ENCODE results near the gene KBTBD12.
"Not testable (repeated sequence)": the region's sequence is repeated elsewhere in the genome, so short reads cannot be mapped to it uniquely, and the experiment has no call there.

KBTBD12 gene

DNA sequence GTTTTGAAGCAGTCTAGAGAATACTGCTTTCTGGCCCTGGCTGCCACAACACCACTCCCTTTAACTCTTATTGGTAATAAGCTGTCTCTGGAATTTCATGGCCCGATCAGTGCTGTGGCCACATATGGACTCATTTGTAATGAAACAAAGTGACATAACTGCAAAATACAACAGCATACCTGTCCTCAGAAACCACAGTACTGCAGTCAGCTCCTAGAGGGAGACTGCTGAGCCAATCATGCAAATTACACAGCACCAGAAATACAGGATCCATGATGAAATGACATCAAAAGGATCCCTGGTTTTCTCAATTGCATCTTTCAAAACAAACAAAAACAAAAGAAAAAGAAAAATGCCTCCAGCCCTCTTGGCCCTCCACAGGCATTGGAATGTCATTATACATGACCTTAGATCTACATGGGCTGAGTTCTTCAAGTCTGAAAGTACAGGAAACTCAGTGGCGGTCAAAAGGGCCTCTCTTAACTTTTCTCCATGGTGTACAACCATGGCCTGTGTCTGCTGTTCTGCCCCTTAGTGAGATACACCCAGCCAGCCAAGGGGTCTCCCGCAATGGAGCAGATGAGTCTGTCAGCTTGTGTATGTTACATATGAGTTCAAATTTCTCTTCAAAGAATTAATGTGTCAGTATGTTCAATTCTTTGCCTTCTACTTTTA lies 24.9 kb upstream of the KBTBD12 start:
- Histone ChIP-seq H3K4me3 (ENCODE audit: insufficient read length, low read depth) (no peak overlapping the region), H3K36me3 (ENCODE audit: insufficient read depth, insufficient read length, low read length) (no peaks in the 10 kb centered on the region), H3K27me3 (ENCODE audit: insufficient read depth, insufficient read length) (no peaks in the 10 kb centered on the region), H3K9ac (ENCODE audit: insufficient read length, low read depth) (no peak overlapping the region), H3K9me3 (ENCODE audit: insufficient read depth, low read length) (peaks cover 29% of the 10 kb centered on the region; the same call in 1 of the 2 replicates), H3K4me1 (ENCODE audit: insufficient read depth, insufficient read length) (no peaks in the 10 kb centered on the region)
- no peak for DNase-seq (ENCODE audit: low read depth, low spot score)
- TF ChIP-seq SUZ12 (IDR thresholded peaks at IDR 0.05; ENCODE audit: extremely low read depth, insufficient read depth, insufficient read length) = no peak
- no peak for TF ChIP-seq YY1 (IDR thresholded peaks at IDR 0.05; ENCODE audit: insufficient read depth, insufficient read length)
- TF ChIP-seq ZNF274 (IDR thresholded peaks at IDR 0.05; ENCODE audit: low read depth, low read length) = no peak

DNA sequence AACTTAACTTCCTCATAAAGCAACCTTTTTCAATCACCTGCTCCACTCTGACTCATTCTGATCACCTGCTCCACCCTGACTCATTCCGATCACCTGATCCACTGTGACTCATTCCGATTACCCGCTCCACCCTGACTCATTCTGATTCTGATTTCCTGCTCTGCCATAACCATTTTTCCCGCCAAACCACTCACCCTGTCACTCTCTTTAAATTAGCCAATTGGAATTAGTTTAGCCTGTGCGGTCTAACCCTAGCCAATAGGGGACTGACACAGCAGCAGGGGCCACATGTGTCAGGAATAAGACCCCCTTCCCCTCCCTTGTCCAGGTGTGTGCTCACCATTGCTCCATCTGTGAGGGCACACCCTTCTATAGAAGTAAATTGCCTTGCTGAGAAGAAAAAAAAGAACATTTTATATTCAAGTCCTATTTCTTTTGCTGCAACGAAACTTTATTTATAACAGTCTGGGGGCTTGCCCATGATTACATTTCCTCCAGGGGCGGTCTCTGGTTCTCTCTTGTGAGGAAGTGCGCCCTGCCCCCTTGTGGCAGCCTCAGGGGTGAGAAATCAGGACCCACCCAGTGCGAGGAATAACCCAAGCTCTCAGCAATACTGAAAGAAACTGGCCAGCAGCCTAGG lies 24.3 kb upstream of the KBTBD12 start:
- not testable (repeated sequence) for H3K4me3 ChIP-seq (ENCODE audit: insufficient read length, low read depth); H3K27me3 ChIP-seq (ENCODE audit: insufficient read depth, insufficient read length); H3K36me3 ChIP-seq (ENCODE audit: insufficient read depth, insufficient read length, low read length); H3K4me1 ChIP-seq (ENCODE audit: insufficient read depth, insufficient read length); DNase-seq (ENCODE audit: low read depth, low spot score); H3K9ac ChIP-seq (ENCODE audit: insufficient read length, low read depth)
- peaks cover 29% of the 10 kb centered on the region; the same call in 1 of the 2 replicates for H3K9me3 ChIP-seq (ENCODE audit: insufficient read depth, low read length)

DNA sequence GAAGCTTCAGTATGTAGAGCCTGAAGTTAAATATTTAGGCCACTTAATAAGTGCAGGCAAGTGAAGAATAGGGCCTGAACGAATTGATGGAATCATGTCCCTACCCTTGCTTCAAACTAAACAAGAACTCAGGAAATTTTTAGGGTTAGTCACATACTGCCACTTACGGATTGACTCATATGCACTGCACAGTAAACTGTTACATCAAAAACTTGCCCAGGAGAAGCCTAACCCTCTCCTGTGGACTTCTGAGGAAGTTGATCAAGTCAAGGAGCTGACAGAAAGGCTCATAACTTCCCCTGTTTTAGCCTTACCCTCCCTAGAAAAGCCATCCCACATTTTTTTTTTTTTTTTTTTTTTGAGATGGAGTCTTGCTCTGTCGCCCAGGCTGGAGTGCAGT lies 20.6 kb upstream of the KBTBD12 start:
- peaks cover 23% of the 10 kb centered on the region; the same call in 1 of the 2 replicates for H3K9me3 ChIP-seq (ENCODE audit: insufficient read depth, low read length)
- H3K27me3 ChIP-seq (ENCODE audit: insufficient read depth, insufficient read length) = no peaks in the 10 kb centered on the region
- no peaks in the 10 kb centered on the region for H3K36me3 ChIP-seq (ENCODE audit: insufficient read depth, insufficient read length, low read length)
- no peak for DNase-seq (ENCODE audit: low read depth, low spot score)
- H3K4me1 ChIP-seq (ENCODE audit: insufficient read depth, insufficient read length) = peaks cover 2% of the 10 kb centered on the region
- H3K4me3 ChIP-seq (ENCODE audit: insufficient read length, low read depth) = no peak overlapping the region
- no peak overlapping the region for H3K9ac ChIP-seq (ENCODE audit: insufficient read length, low read depth)
- TF ChIP-seq SUZ12 (IDR thresholded peaks at IDR 0.05; ENCODE audit: extremely low read depth, insufficient read depth, insufficient read length) = no peak
- TF ChIP-seq ZNF274 (IDR thresholded peaks at IDR 0.05; ENCODE audit: low read depth, low read length) = no peak
- no peak for TF ChIP-seq YY1 (IDR thresholded peaks at IDR 0.05; ENCODE audit: insufficient read depth, insufficient read length)

DNA sequence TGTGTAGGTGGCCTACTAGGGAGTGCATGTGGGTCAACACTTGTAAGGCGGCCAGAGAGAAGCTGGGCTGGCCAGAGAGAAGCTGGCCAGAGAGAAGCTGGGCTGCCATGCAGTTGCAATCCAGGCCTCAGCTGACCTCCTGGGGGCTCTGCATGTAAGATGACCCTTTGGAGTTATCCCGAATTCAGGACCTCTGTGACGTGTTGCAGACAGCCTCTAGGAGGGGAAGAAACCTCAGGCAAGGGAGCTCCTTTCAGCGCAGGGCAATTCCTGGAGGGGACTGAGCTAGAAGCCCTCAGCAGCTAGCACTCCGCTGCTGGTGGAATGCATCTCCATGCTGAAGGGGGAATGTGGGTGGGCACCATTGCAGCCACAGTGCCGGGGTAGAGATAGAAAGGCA lies 15.8 kb upstream of the KBTBD12 start:
- H3K4me3 ChIP-seq (ENCODE audit: insufficient read length, low read depth) = no peak overlapping the region
- no peak for TF ChIP-seq ZNF274 (IDR thresholded peaks at IDR 0.05; ENCODE audit: low read depth, low read length)
- no peak for TF ChIP-seq SUZ12 (IDR thresholded peaks at IDR 0.05; ENCODE audit: extremely low read depth, insufficient read depth, insufficient read length)
- no peak for TF ChIP-seq YY1 (IDR thresholded peaks at IDR 0.05; ENCODE audit: insufficient read depth, insufficient read length)
- H3K9ac ChIP-seq (ENCODE audit: insufficient read length, low read depth) = no peak overlapping the region
- DNase-seq (ENCODE audit: low read depth, low spot score) = no peak
- no peaks in the 10 kb centered on the region for H3K36me3 ChIP-seq (ENCODE audit: insufficient read depth, insufficient read length, low read length)
- H3K27me3 ChIP-seq (ENCODE audit: insufficient read depth, insufficient read length) = no peaks in the 10 kb centered on the region
- no peaks in the 10 kb centered on the region for H3K9me3 ChIP-seq (ENCODE audit: insufficient read depth, low read length)
- H3K4me1 ChIP-seq (ENCODE audit: insufficient read depth, insufficient read length) = peaks cover 2% of the 10 kb centered on the region

DNA sequence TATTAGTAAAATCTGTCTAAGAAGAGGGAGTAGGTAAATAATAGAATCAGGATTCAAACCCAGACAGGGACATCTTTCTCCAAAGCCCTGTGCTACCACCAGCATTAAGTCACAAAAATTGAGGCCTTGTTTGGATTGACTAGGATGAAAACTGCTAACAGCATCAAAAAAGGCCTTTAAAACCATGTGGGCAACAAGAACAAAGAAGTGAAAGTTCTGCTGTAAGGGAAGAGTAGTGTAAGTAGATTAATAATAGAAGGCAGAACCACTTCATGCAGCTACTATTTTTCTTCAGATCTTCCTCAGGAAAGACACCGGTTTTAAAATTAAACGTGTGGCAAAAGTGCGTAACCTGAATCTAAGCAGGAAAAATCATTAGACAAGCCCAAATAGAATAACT lies 15.3 kb upstream of the KBTBD12 start:
- TF ChIP-seq SUZ12 (IDR thresholded peaks at IDR 0.05; ENCODE audit: extremely low read depth, insufficient read depth, insufficient read length) (no peak), YY1 (IDR thresholded peaks at IDR 0.05; ENCODE audit: insufficient read depth, insufficient read length) (no peak), ZNF274 (IDR thresholded peaks at IDR 0.05; ENCODE audit: low read depth, low read length) (no peak)

DNA sequence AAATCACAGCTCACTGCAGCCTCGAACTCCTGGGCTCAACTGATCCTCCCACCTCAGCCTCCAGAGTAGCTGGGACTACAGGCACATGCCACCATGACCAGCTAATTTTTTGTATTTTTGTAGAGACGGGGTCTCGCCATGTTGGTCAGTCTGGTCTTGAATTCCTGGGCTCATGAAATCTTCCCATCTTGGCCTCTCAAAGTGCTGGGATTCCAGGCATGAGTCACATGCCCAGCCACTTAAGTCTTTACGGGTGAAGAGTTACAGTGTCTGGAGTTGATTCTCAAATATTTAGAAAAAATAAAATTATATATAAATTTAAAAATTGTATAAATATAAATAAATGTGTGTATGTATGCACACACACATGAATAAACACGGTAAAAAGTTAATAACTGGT lies 14.5 kb upstream of the KBTBD12 start:
- DNase-seq (ENCODE audit: low read depth, low spot score) = no peak
- H3K27me3 ChIP-seq (ENCODE audit: insufficient read depth, insufficient read length) = no peaks in the 10 kb centered on the region
- peaks cover 2% of the 10 kb centered on the region for H3K4me1 ChIP-seq (ENCODE audit: insufficient read depth, insufficient read length)
- no peaks in the 10 kb centered on the region for H3K36me3 ChIP-seq (ENCODE audit: insufficient read depth, insufficient read length, low read length)
- TF ChIP-seq YY1 (IDR thresholded peaks at IDR 0.05; ENCODE audit: insufficient read depth, insufficient read length) (no peak), ZNF274 (IDR thresholded peaks at IDR 0.05; ENCODE audit: low read depth, low read length) (no peak), SUZ12 (IDR thresholded peaks at IDR 0.05; ENCODE audit: extremely low read depth, insufficient read depth, insufficient read length) (no peak)
- no peak overlapping the region for H3K4me3 ChIP-seq (ENCODE audit: insufficient read length, low read depth)
- H3K9me3 ChIP-seq (ENCODE audit: insufficient read depth, low read length) = no peaks in the 10 kb centered on the region
- H3K9ac ChIP-seq (ENCODE audit: insufficient read length, low read depth) = no peak overlapping the region

More for the DNA sequence above, 15.3 kb upstream of the KBTBD12 start:
- Histone ChIP-seq H3K4me3 (ENCODE audit: insufficient read length, low read depth) (no peak overlapping the region), H3K27me3 (ENCODE audit: insufficient read depth, insufficient read length) (no peaks in the 10 kb centered on the region), H3K9me3 (ENCODE audit: insufficient read depth, low read length) (no peaks in the 10 kb centered on the region), H3K9ac (ENCODE audit: insufficient read length, low read depth) (no peak overlapping the region), H3K36me3 (ENCODE audit: insufficient read depth, insufficient read length, low read length) (no peaks in the 10 kb centered on the region), H3K4me1 (ENCODE audit: insufficient read depth, insufficient read length) (peaks cover 2% of the 10 kb centered on the region)
- DNase-seq (ENCODE audit: low read depth, low spot score) = no peak

DNA sequence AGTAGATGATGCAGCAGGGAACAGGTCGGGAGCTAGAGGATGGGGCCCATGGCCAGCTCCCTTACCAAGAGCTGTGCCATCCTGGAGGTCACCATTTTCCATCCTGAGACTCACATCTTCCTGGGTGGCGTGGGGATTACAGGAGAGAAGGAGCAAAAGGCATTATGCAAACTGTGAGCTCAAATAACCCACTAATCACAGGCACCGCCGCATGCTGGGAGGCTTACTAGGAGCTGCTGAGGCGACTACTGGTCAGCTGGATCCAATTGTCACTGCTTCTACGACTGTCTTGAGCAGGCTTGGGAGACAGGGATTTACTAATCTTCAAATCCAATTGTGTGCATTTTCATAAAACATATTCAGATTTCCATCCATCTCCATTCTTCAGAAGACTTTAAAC lies 12.5 kb upstream of the KBTBD12 start:
- H3K9me3 ChIP-seq (ENCODE audit: insufficient read depth, low read length) = no peaks in the 10 kb centered on the region
- no peaks in the 10 kb centered on the region for H3K27me3 ChIP-seq (ENCODE audit: insufficient read depth, insufficient read length)
- H3K9ac ChIP-seq (ENCODE audit: insufficient read length, low read depth) = no peak overlapping the region
- DNase-seq (ENCODE audit: low read depth, low spot score) = no peak
- H3K36me3 ChIP-seq (ENCODE audit: insufficient read depth, insufficient read length, low read length) = no peaks in the 10 kb centered on the region
- no peak overlapping the region for H3K4me3 ChIP-seq (ENCODE audit: insufficient read length, low read depth)
- TF ChIP-seq ZNF274 (IDR thresholded peaks at IDR 0.05; ENCODE audit: low read depth, low read length) (no peak), SUZ12 (IDR thresholded peaks at IDR 0.05; ENCODE audit: extremely low read depth, insufficient read depth, insufficient read length) (no peak), YY1 (IDR thresholded peaks at IDR 0.05; ENCODE audit: insufficient read depth, insufficient read length) (no peak)
- H3K4me1 ChIP-seq (ENCODE audit: insufficient read depth, insufficient read length) = peaks cover 2% of the 10 kb centered on the region

Data from NT2/D1 (cell line).